Activated naive CD4-positive, alpha-beta T cell treated with anti-CD3 and anti-CD28 coated beads for 36 hours (primary cell): Measurements from ENCODE around the gene PMVK. TPM values are rescaled to one million over a fixed set of nuclear protein-coding genes. Genes with fewer than 3 reads are reported as not detected.

ENCODE experiments used
- CTCF ChIA-PET: fragments of 350-600 bp; sonication (Branson Sonifier 250); formaldehyde crosslinking; loops from one replicate; lab custom pipeline; 2021; ENCODE audit warnings: antibody characterized with exemption; lab: Charles Lee
- DNase-seq: peaks from one replicate; pipeline ENCODE4 v3.0.0-alpha.2; 2020
- H3K27ac Mint-ChIP-seq: one replicate; pipeline ENCODE4 v1.8.0; 2021; ENCODE audit warnings: mild to moderate bottlenecking, mixed read lengths
- H3K27me3 Mint-ChIP-seq: one replicate; pipeline ENCODE4 v1.8.0; 2021; ENCODE audit warnings: low read depth, mixed read lengths
- H3K36me3 Mint-ChIP-seq: one replicate; pipeline ENCODE4 v1.8.0; 2021; ENCODE audit warnings: low read depth, mixed read lengths
- H3K4me1 Mint-ChIP-seq: one replicate; pipeline ENCODE4 v1.8.0; 2021; ENCODE audit warnings: low read depth, mixed read lengths
- H3K4me3 Mint-ChIP-seq: one replicate; pipeline ENCODE4 v1.8.0; 2021; ENCODE audit warnings: mild to moderate bottlenecking, moderate library complexity, mixed read lengths
- H3K9me3 Mint-ChIP-seq: one replicate; pipeline ENCODE4 v1.8.0; 2021; ENCODE audit warnings: mixed read lengths
- intact Hi-C: fragments of 100-400 bp; cut with micrococcal nuclease; formaldehyde crosslinking; loops from one replicate; pipeline ENCODE4 v1.15.1; 2023
- total RNA-seq, 2 experiments: library from RNA; stranded (reverse); gene quantifications; one replicate each; pipeline ENCODE4 v1.2.3, GENCODE V29; 2021

PMVK gene
- total RNA-seq, 2 experiments from 2014 or later, result 29.8 to 30.5 TPM

DNA sequence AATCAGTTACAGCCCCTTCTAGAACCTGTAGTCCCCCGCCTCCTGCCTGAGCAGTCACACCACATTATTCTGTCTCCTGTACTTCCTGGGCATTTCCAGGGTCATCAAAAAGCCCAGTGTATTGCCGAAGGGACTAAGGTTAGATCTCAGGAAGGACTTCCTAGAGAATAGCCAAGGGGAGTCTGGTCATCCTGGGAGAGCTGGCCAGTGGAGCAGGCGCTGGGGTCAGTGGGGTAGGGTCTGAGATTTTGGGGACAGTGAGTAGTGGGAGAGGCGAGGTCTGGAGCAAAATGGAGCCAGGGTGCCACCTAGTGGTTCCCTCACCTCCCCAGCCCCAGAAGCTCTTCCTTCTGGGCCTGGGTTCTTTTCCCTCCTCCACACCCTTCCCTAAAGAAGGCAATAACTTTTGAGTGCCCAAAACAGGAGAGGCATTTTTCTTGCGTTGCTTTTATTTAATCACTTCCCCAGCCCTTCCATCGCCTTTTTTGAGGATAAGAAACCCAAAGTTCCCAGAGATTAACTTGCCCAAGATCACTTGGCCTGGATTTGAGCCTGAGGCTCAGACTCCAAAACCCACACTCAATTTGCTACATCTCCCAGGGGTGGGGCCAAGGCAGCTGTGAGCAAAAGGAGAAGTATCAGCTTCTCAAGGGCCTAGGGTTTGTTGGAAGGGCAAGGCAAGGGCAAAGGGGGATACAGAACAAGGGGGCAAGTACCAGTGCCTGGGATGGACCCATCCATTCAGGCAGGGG, 7.3 kb upstream of the PMVK start:
- Mint-ChIP-seq H3K36me3 (peaks cover 5% of the 10 kb centered on the region), H3K4me1 (peaks cover 52% of the 10 kb centered on the region), H3K4me3 (no peak overlapping the region), H3K27me3 (no peaks in the 10 kb centered on the region), H3K9me3 (no peaks in the 10 kb centered on the region), H3K27ac (peak overlapping the region; percentile 92)
- intact Hi-C loops, result no loop called here
- peak; percentile 65 for DNase-seq
- CTCF ChIA-PET, result interaction anchor here (0.6 to 1.6 kb wide), 17 partner anchors 8 to 381 kb away, joined by 3 to 7 read pairs (median 3); partner anchors contain the start of gene PMVK

DNA sequence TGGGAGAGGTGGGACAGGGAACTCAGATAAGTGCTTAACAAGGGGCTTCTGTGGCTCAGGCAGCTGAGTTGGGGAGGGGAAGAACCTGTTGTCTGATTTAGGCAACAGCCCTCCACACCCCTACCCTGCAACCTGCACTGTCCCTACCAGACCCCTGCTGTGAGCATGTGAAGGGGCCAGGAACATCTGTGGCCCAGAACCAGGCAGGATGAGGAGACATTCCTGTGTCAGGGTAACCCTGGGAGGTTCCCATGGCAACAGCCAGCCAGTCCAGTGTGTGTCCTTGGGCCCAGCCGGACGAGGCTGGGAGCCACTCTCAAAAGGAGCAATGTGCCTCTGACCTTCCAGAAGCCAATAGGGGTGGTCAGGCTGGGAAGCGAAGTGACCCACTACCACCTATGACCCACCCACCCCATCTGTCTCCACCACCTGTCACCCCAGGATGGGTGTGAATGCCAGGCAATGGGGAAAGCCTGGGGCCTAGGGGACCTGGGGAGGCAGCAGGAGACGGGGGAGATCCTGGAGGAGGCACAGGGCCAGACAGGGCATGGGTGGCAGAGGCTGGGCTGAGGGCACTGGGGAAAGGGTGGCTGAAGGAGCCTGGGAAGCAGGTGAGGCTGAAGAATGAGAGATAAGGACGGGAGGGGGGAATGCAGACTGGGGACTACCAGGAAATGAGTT, 5.0 kb upstream of the PMVK start:
- H3K27ac Mint-ChIP-seq, result peak overlapping the region; percentile 92
- intact Hi-C loops, result no loop called here
- H3K27me3 Mint-ChIP-seq, result no peaks in the 10 kb centered on the region
- peaks cover under 1% of the 10 kb centered on the region for H3K36me3 Mint-ChIP-seq
- no peak overlapping the region for H3K4me3 Mint-ChIP-seq
- no peak for DNase-seq
- H3K4me1 Mint-ChIP-seq, result peaks cover 62% of the 10 kb centered on the region
- CTCF ChIA-PET, result interaction anchor here (1.4 kb wide), 1 partner anchor 67 kb away, joined by 3 read pairs; no protein-coding TSS in a partner anchor
- no peaks in the 10 kb centered on the region for H3K9me3 Mint-ChIP-seq

DNA sequence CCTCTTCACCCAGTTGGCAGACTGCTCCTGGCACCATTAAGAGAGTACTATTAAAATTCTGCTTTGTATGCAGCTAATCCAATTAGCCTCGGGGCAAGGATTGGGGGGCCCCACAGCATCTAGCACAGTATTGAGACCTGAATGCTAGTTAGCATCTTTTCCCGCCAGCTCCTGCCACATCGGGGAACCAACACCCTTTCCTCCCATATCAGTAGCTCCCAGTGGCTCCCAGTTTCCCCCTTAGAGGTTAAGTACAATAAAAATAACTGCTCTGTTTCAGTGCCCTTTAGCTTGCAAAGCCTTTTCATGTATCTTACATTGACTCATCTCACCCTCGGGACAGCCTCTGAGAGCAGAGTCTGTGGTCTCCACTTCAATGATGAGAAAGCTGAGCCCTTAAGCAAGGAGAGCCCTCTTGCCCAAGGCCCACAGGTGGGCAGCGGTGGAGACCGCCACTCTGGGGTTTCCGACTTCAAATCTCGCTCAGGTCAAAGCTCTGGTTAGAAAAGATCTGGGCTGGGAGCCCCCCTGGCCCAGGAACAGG, 4.2 kb upstream of the PMVK start:
- no peaks in the 10 kb centered on the region for H3K9me3 Mint-ChIP-seq
- peaks cover 65% of the 10 kb centered on the region for H3K4me1 Mint-ChIP-seq
- H3K4me3 Mint-ChIP-seq, result no peak overlapping the region
- DNase-seq, result peak; percentile 55
- no peaks in the 10 kb centered on the region for H3K27me3 Mint-ChIP-seq
- intact Hi-C loops, result no loop called here
- CTCF ChIA-PET, result interaction anchor here (0.9 to 1.4 kb wide), 4 partner anchors 11 to 271 kb away, joined by 3 to 4 read pairs (median 4); no protein-coding TSS in a partner anchor
- peaks cover 3% of the 10 kb centered on the region for H3K36me3 Mint-ChIP-seq
- peak overlapping the region; percentile 92 for H3K27ac Mint-ChIP-seq

DNA sequence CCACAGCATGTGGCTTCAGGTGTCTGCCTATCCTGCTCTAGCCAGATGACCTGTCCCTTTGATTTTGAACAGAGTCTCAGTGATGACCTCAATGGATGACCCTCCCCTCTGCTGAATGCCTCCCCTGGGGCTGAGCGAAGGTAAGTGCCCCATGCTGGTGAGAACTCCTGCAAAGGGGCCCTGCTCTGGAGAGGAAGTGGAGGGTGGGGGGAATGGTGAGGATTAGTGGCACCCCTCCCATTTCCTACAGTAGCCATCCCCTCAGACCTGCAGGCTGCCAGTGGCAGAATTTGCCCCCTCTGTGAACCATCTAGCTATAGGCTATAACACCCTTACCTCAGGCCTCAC, 3.7 kb upstream of the PMVK start:
- CTCF ChIA-PET, result interaction anchor here (0.9 to 1.4 kb wide), 4 partner anchors 12 to 271 kb away, joined by 3 to 4 read pairs (median 4); no protein-coding TSS in a partner anchor
- peaks cover 66% of the 10 kb centered on the region for H3K4me1 Mint-ChIP-seq
- DNase-seq, result no peak
- H3K27ac Mint-ChIP-seq, result peak overlapping the region; percentile 92
- no peaks in the 10 kb centered on the region for H3K9me3 Mint-ChIP-seq
- intact Hi-C loops, result no loop called here
- H3K4me3 Mint-ChIP-seq, result no peak overlapping the region
- no peaks in the 10 kb centered on the region for H3K27me3 Mint-ChIP-seq
- peaks cover 4% of the 10 kb centered on the region for H3K36me3 Mint-ChIP-seq

DNA sequence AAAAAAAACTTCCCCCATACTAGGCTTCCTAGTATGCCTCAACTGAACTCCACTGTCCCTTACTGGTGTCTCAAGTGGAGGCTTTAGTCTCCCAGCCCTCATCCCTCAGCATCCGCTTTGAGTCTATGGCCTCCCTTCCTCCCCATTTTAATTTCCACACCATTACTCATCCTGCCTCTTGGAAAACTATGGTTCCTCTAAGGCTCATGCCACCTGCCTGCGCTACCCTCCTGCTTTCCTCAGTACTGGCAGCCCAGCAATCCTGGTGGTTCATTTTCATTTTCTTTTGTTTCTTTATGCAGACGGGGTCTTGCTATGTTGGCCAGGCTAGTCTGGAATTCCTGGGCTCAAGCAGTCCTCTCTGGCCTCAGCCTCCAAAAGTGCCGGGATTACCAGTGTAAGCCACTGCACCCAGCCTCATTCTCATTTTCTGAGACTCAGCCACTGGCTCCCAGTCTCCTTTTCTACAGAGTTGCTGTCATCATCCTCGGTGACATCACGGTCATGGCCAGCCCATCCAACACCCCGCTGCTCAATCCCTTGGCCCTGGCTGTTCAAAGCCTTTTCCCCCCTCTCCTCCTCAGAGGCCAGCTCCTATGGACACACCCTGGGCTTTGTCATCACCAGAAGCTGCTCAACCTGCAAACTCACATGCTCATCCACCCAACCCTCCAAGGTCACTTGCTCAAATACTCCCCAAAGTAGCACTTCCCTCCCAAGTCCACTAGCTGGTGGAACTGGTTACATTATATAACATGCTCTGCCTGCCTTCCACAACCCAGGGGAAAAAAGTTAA, 2.3 kb upstream of the PMVK start:
- no peaks in the 10 kb centered on the region for H3K9me3 Mint-ChIP-seq
- H3K27me3 Mint-ChIP-seq, result no peaks in the 10 kb centered on the region
- H3K4me1 Mint-ChIP-seq, result peaks cover 69% of the 10 kb centered on the region
- H3K27ac Mint-ChIP-seq, result peak overlapping the region; percentile 97
- CTCF ChIA-PET, result interaction anchor here (1.1 kb wide), 1 partner anchor 59 kb away, joined by 3 read pairs; no protein-coding TSS in a partner anchor
- intact Hi-C loops, result loop anchor here (5.0 kb wide), 3 partner anchors 198 to 612 kb away; partner anchors contain the start of genes ATP8B2 and SLC50A1
- no peak for DNase-seq
- peak overlapping the region; percentile 83 for H3K4me3 Mint-ChIP-seq
- H3K36me3 Mint-ChIP-seq, result peaks cover 5% of the 10 kb centered on the region

DNA sequence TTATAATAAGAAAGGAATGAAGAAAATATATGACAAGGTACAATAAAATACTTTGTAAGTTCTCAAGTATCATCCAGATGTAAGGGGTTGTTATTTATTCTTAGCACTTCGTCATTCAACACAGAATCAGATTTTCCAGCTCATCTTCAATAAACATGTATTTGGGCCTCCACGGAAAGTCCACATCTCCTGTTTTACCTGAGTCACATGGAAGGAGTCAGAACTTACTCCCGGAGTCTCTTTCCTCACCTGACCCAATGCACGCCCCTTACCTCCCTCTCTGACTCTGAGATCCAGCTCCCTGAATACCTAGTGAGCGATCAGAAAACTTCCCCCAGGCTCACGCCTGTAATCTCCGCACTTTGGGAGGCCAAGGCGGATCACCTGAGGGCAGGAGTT, 1.5 kb upstream of the PMVK start:
- DNase-seq, result no peak
- Mint-ChIP-seq H3K4me3 (peak overlapping the region; percentile 83), H3K4me1 (peaks cover 61% of the 10 kb centered on the region), H3K36me3 (peaks cover 5% of the 10 kb centered on the region), H3K27ac (peak overlapping the region; percentile 97), H3K9me3 (no peaks in the 10 kb centered on the region), H3K27me3 (no peaks in the 10 kb centered on the region)
- CTCF ChIA-PET, result interaction anchor here (1.1 to 1.2 kb wide), 2 partner anchors 60 to 81 kb away, joined by 3 read pairs; no protein-coding TSS in a partner anchor
- intact Hi-C loops, result loop anchor here (5.0 kb wide), 3 partner anchors 199 to 611 kb away; partner anchors contain the start of genes ATP8B2 and SLC50A1

DNA sequence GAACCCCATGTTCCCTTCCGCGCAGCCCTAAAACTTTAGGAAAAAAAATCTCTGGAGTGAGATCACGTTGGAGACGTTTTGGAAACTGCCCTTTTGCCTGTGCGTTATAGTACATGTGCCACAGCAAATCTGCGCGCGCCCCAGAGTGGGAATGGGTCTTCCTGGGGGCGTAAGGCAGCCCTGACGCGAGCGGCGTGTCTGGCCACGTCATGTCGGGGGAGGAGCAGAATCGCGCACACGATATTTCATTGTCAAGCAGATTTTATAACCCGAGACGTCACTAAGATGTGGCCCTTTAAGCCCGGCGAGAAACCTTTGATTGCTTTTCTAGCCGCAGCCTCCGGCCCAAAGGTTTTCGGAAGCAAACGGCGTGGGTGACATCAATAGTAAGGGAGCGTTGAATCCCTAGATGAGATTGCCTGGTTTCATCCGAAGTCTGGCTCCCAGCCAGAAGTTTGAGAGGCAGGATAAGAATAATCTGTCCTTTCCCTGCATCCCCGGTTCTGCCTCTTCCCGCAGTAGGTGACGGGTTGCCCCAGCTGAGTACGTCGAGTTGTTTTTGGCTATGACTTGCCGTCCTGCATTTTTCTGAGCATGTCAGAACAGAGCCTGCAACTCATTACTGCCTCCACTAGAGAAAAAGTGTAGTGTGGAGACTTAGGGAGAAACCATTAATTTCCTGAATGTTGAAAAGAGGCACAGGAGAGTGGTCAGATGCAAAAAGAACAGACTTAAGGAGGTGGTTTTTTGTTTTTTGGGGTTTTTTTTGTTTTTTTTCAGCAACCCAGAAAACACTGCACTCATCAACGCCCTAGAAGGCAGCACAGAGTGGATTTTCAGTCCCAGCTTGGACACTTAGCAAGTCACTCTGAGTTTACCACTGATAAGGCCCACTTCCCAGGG, 817 bp upstream of the PMVK start:
- intact Hi-C loops, result loop anchor here (5.0 kb wide), 3 partner anchors 200 to 610 kb away; partner anchors contain the start of genes ATP8B2 and SLC50A1

DNA sequence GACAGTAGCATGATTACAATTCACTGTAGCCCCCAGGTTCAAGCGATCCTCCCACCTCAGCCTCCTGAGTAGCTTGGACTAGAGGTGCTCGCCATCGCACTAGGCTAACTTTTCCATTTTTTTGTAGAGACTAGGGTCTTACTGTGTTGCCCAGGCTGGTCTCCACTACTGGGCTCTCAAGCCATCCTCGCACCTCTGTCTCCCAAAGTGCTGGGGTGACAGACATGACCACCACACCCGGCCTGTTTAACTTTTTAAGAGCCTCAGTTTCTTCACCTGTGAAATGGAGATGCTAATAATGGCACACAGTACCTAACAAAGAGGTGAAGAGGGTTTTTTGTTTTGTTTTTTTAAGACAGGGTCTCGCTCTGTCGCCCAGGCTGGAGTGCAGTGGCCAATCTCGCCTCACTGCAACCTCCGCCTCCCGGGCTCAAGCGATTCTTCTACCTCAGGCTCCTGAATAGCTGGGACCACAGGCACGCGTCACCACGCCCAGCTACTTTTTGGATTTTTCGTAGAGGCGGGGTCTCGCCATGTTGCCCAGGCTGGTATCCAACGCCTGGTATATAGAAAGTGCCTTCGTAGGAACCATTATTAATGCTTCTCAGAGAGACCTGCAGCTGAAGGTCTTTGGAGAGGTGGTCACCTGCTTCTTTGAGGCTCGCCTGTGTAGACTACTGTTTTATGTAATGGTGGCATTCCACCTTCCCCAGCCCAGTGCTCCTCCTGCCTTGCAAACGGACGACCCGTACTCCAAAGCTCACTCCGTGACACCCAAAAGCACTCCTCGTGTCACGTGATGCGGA, 567 bp downstream of the PMVK start:
- H3K27ac Mint-ChIP-seq, result peak overlapping the region; percentile 97
- no peaks in the 10 kb centered on the region for H3K27me3 Mint-ChIP-seq
- no peak for DNase-seq
- no peaks in the 10 kb centered on the region for H3K9me3 Mint-ChIP-seq
- peak overlapping the region; percentile 83 for H3K4me3 Mint-ChIP-seq
- peaks cover 5% of the 10 kb centered on the region for H3K36me3 Mint-ChIP-seq
- intact Hi-C loops, result loop anchor here (1.0 to 5.0 kb wide), 6 partner anchors 19 to 609 kb away; partner anchors contain the start of genes ATP8B2, CKS1B and SLC50A1
- H3K4me1 Mint-ChIP-seq, result peaks cover 40% of the 10 kb centered on the region
- CTCF ChIA-PET, result interaction anchor here (0.7 to 1.9 kb wide), 12 partner anchors 9 to 376 kb away, joined by 3 to 6 read pairs (median 3); no protein-coding TSS in a partner anchor

More for the DNA sequence above, 817 bp upstream of the PMVK start:
- Mint-ChIP-seq H3K27ac (peak overlapping the region; percentile 97), H3K9me3 (no peaks in the 10 kb centered on the region), H3K4me1 (peaks cover 54% of the 10 kb centered on the region), H3K27me3 (no peaks in the 10 kb centered on the region), H3K36me3 (peaks cover 5% of the 10 kb centered on the region), H3K4me3 (peak overlapping the region; percentile 83)
- peak; percentile 94 for DNase-seq
- CTCF ChIA-PET, result interaction anchor here (0.5 to 1.5 kb wide), 6 partner anchors 15 to 378 kb away, joined by 3 to 5 read pairs (median 3); no protein-coding TSS in a partner anchor

DNA sequence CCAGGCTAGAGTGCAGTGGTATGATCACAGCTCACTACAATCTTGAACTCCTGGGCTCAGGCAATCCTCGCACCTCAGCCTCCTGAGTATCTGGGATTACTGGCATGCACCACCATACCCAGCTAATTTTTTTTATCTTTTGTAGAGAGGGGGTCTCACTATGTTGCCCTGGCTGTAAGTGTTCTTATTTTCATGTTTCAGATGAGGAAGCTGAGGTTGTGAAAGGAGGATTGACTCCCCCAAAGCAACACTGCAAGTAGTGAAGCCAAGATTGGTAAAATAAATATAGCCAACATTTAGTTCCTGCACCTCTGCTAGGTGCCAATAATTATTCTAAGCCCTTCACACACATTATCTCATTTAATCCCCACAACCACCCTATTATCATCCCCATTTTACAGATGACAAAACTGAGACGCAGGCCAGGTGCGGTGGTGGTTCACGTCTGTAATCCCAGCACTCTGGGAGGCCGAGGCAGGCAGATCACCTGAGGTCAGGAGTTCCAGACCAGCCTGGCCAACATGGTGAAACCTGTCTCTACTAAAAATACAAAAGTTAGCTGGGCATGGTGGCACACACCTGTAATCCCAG, 2.1 kb downstream of the PMVK start:
- Mint-ChIP-seq H3K4me1 (peaks cover 30% of the 10 kb centered on the region), H3K27me3 (no peaks in the 10 kb centered on the region), H3K27ac (no peak overlapping the region), H3K9me3 (no peaks in the 10 kb centered on the region), H3K36me3 (peaks cover 11% of the 10 kb centered on the region), H3K4me3 (no peak overlapping the region)
- intact Hi-C loops, result no loop called here
- CTCF ChIA-PET, result interaction anchor here (0.6 to 1.2 kb wide), 3 partner anchors 151 to 197 kb away, joined by 3 to 4 read pairs (median 3); no protein-coding TSS in a partner anchor
- no peak for DNase-seq
